HEK293 (cell line): ENCODE results near the gene SAYSD1.

Experiments used
- CTCF ChIA-PET: fragments of 350-600 bp; formaldehyde crosslinking; extraction: SDS; loops from one replicate; lab custom pipeline; 2021; ENCODE audit warnings: antibody characterized with exemption; lab: Yijun Ruan, JAX
- POLR2A ChIA-PET: fragments of 300-600 bp; formaldehyde crosslinking; extraction: SDS; loops from one replicate; lab custom pipeline; 2020; ENCODE audit warnings: antibody characterized with exemption, inconsistent platforms; lab: Yijun Ruan, JAX
- H3K27ac ChIP-seq: fragments of 200-500 bp; sonication (Bioruptor generic); 2 replicates; pipeline ENCODE4 v1.5.1; 2014; ENCODE audit warnings: low read depth, low read length, control low read depth, inconsistent platforms; ENCODE audit errors: extremely low read depth
- H3K36me3 ChIP-seq, 2 experiments: fragments of 200-500 bp in 1 of 2; sonication (Bioruptor generic) in 1 of 2; 1 replicate in 1 of 2; 2 replicates in 1 of 2; pipeline ENCODE4 v1.5.1; 2014 to 2017; ENCODE audit warnings: inconsistent platforms in 2 of 2, low read length in 2 of 2; ENCODE audit not compliant: control insufficient read depth in 2 of 2, insufficient read depth in 1 of 2
- H3K4me1 ChIP-seq: fragments of 200-500 bp; sonication (Bioruptor generic); 2 replicates; pipeline ENCODE4 v1.5.1; 2014; ENCODE audit warnings: mild to moderate bottlenecking, low read length, inconsistent platforms; ENCODE audit not compliant: control insufficient read depth, insufficient read depth
- H3K4me3 ChIP-seq: 2 replicates; pipeline ENCODE4 v1.5.1; 2011; ENCODE audit warnings: low read depth, mild to moderate bottlenecking, control low read depth, low read length, moderate library complexity
- H3K9me3 ChIP-seq: fragments of 200-500 bp; sonication (Bioruptor generic); 2 replicates; pipeline ENCODE4 v1.5.1; 2014; ENCODE audit warnings: low read depth, low read length, inconsistent platforms; ENCODE audit not compliant: control insufficient read depth, insufficient read depth
- AEBP2 ChIP-seq: fragments of 450-650 bp; formaldehyde crosslinking; IDR thresholded peaks from 2 replicates; pipeline ENCODE4 v1.5.1; 2016; ENCODE audit warnings: missing biosample characterization, missing genetic modification characterization, borderline replicate concordance
- FEZF1 ChIP-seq: fragments of 450-650 bp; formaldehyde crosslinking; IDR thresholded peaks from 2 replicates; pipeline ENCODE4 v1.5.1; 2016; ENCODE audit warnings: missing biosample characterization, missing genetic modification characterization
- KLF16 ChIP-seq: fragments of 450-650 bp; formaldehyde crosslinking; IDR thresholded peaks from 2 replicates; pipeline ENCODE4 v1.5.1; 2017; ENCODE audit warnings: missing biosample characterization, missing genetic modification characterization
- KLF8 ChIP-seq: fragments of 450-650 bp; formaldehyde crosslinking; IDR thresholded peaks from 2 replicates; pipeline ENCODE4 v1.5.1; 2016; ENCODE audit warnings: missing biosample characterization, missing genetic modification characterization
- KLF9 ChIP-seq: fragments of 450-650 bp; formaldehyde crosslinking; IDR thresholded peaks from 2 replicates; pipeline ENCODE4 v1.5.1; 2016; ENCODE audit warnings: missing biosample characterization, missing genetic modification characterization, low read depth
- PATZ1 ChIP-seq: fragments of 450-650 bp; formaldehyde crosslinking; IDR thresholded peaks from 2 replicates; pipeline ENCODE4 v1.5.1; 2016; ENCODE audit warnings: missing biosample characterization, missing genetic modification characterization
- PRDM1 ChIP-seq: fragments of 450-650 bp; formaldehyde crosslinking; IDR thresholded peaks from 2 replicates; pipeline ENCODE4; 2016; ENCODE audit warnings: missing biosample characterization, missing genetic modification characterization
- PRDM10 ChIP-seq: fragments of 450-650 bp; formaldehyde crosslinking; IDR thresholded peaks from 2 replicates; pipeline ENCODE4 v1.5.1; 2016; ENCODE audit warnings: missing biosample characterization, missing genetic modification characterization
- PRDM6 ChIP-seq: fragments of 450-650 bp; formaldehyde crosslinking; IDR thresholded peaks from 2 replicates; pipeline ENCODE4 v1.5.1; 2017; ENCODE audit warnings: missing biosample characterization, missing genetic modification characterization
- REPIN1 ChIP-seq: fragments of 450-650 bp; formaldehyde crosslinking; IDR thresholded peaks from 2 replicates; pipeline ENCODE4 v1.5.1; 2017; ENCODE audit warnings: missing biosample characterization, missing genetic modification characterization, low read depth
- ZFP37 ChIP-seq: fragments of 450-650 bp; formaldehyde crosslinking; IDR thresholded peaks from 2 replicates; pipeline ENCODE4 v1.5.1; 2016; ENCODE audit warnings: missing biosample characterization, missing genetic modification characterization
- ZNF10 ChIP-seq: fragments of 450-650 bp; formaldehyde crosslinking; IDR thresholded peaks from 2 replicates; pipeline ENCODE4 v1.5.1; 2017; ENCODE audit warnings: missing biosample characterization, missing genetic modification characterization
- ZNF146 ChIP-seq: fragments of 450-650 bp; formaldehyde crosslinking; IDR thresholded peaks from 2 replicates; pipeline ENCODE4 v1.5.1; 2016; ENCODE audit warnings: missing biosample characterization, missing genetic modification characterization
- ZNF266 ChIP-seq: fragments of 450-650 bp; formaldehyde crosslinking; IDR thresholded peaks from 2 replicates; pipeline ENCODE4 v1.5.1; 2016; ENCODE audit warnings: missing biosample characterization, missing genetic modification characterization, low read depth
- ZNF302 ChIP-seq: fragments of 450-650 bp; formaldehyde crosslinking; IDR thresholded peaks from 2 replicates; pipeline ENCODE4 v1.5.1; 2016; ENCODE audit warnings: missing biosample characterization, missing genetic modification characterization, low read depth
- ZNF335 ChIP-seq: fragments of 450-650 bp; formaldehyde crosslinking; conservative IDR thresholded peaks from 2 replicates; pipeline ENCODE4 v1.5.1; 2016; ENCODE audit warnings: missing biosample characterization, missing genetic modification characterization
- ZNF416 ChIP-seq: fragments of 450-650 bp; formaldehyde crosslinking; IDR thresholded peaks from 2 replicates; pipeline ENCODE4 v1.5.1; 2016; ENCODE audit warnings: missing biosample characterization, missing genetic modification characterization
- ZNF580 ChIP-seq: fragments of 450-650 bp; formaldehyde crosslinking; IDR thresholded peaks from 2 replicates; pipeline ENCODE4 v1.5.1; 2016; ENCODE audit warnings: missing biosample characterization, missing genetic modification characterization
- ZNF621 ChIP-seq: fragments of 450-650 bp; formaldehyde crosslinking; IDR thresholded peaks from 2 replicates; pipeline ENCODE4 v1.5.1; 2017; ENCODE audit warnings: missing biosample characterization, missing genetic modification characterization
- ZNF792 ChIP-seq: fragments of 450-650 bp; formaldehyde crosslinking; IDR thresholded peaks from 2 replicates; pipeline ENCODE4 v1.5.1; 2016; ENCODE audit warnings: missing biosample characterization, missing genetic modification characterization

The SAYSD1 gene

GRCh38 chr6:39111280-39111679, 3.7 kb downstream of the SAYSD1 start:
- CTCF ChIA-PET = interaction anchor here (0.7 to 1.7 kb wide), 3 partner anchors 138 to 306 kb away, joined by 3 to 9 read pairs (median 8); no protein-coding TSS in a partner anchor

GRCh38 chr6:39108041-39108839, 6.7 kb downstream of the SAYSD1 start:
- peaks cover 10% of the 10 kb centered on the region; the same call in 1 of the 2 replicates for H3K4me1 ChIP-seq
- POLR2A ChIA-PET = no interaction called here
- no peaks in the 10 kb centered on the region for H3K9me3 ChIP-seq
- peaks cover 4 to 38% of the 10 kb centered on the region in 2 experiments; a peak in 1 of 3 replicates for H3K36me3 ChIP-seq
- no peak overlapping the region for H3K4me3 ChIP-seq
- CTCF ChIA-PET = interaction anchor here (0.6 to 1.0 kb wide), 2 partner anchors 17 to 82 kb away, joined by 3 to 4 read pairs; no protein-coding TSS in a partner anchor
- H3K27ac ChIP-seq = no peak overlapping the region
- TF ChIP-seq ZNF792 (tag by site-specific recombination) (no peak), PRDM6 (tag by site-specific recombination) (peak; percentile 22; the same call in 1 of the 2 replicates), PRDM10 (tag by site-specific recombination) (peak; percentile 92), ZNF10 (tag by site-specific recombination) (no peak), ZNF580 (no peak), KLF9 (tag by site-specific recombination) (no peak), ZNF335 (tag by site-specific recombination) (0 out of 2 replicates have a peak, but pooled peaks have one; percentile 19), ZNF146 (tag by site-specific recombination) (no peak), ZNF621 (tag by site-specific recombination) (no peak), ZFP37 (tag by site-specific recombination) (no peak), PATZ1 (tag by site-specific recombination) (0 out of 2 replicates have a peak, but pooled peaks have one; percentile 8), ZNF266 (tag by site-specific recombination) (no peak), ZNF416 (tag by site-specific recombination) (no peak), FEZF1 (tag by site-specific recombination) (no peak), ZNF302 (tag by site-specific recombination) (no peak), REPIN1 (no peak), AEBP2 (tag by site-specific recombination) (no peak), KLF8 (tag by site-specific recombination) (no peak)

More at GRCh38 chr6:39111280-39111679, 3.7 kb downstream of the SAYSD1 start:
- TF ChIP-seq PRDM1 = peak; percentile 81
- no peak for TF ChIP-seq KLF16 (tag by site-specific recombination)
- TF ChIP-seq PRDM6 (tag by site-specific recombination) = peak; percentile 10; the same call in 1 of the 2 replicates
- H3K4me1 ChIP-seq = peaks cover 10% of the 10 kb centered on the region; the same call in 1 of the 2 replicates
- H3K36me3 ChIP-seq = peaks cover 0 to 18% of the 10 kb centered on the region in 2 experiments; a peak in 1 of 3 replicates
- H3K4me3 ChIP-seq = no peak overlapping the region
- H3K9me3 ChIP-seq = no peaks in the 10 kb centered on the region
- H3K27ac ChIP-seq = no peak overlapping the region
- POLR2A ChIA-PET = interaction anchor here (0.6 to 0.7 kb wide), 2 partner anchors 746 to 1413 kb away, joined by 3 to 5 read pairs; partner anchors contain the start of gene MDGA1
